GM23338 (cell line): ENCODE results near the gene GCG. TPM values are rescaled to one million over a fixed set of nuclear protein-coding genes. Genes with fewer than 3 reads are reported as not detected.

Experiments used
- ATAC-seq: fragments of 200-7000 bp; cut with Tn5 transposase; 3 replicates; pipeline ENCODE4 v1.9.1; 2020
- DNase-seq: peaks from one replicate; pipeline ENCODE4 v3.0.0-alpha.2; 2015; ENCODE audit warnings: low spot score
- H2AFZ ChIP-seq: fragments of 200-600 bp; sonication (generic); 2 replicates; pipeline ENCODE4 v1.8.0; 2016; ENCODE audit warnings: antibody characterized with exemption, mild to moderate bottlenecking, moderate library complexity
- H3F3A ChIP-seq: fragments of 200-600 bp; sonication (generic); replicated peaks from 2 replicates; pipeline ENCODE4 v1.8.0; 2017; ENCODE audit warnings: antibody characterized with exemption, mixed run types, low read depth
- H3K27ac ChIP-seq: fragments of 200-600 bp; sonication (generic); 2 replicates; pipeline ENCODE4 v1.6.1; 2016; ENCODE audit warnings: low read depth
- H3K27me3 ChIP-seq: fragments of 200-600 bp; sonication (generic); 2 replicates; pipeline ENCODE4 v1.8.0; 2016; ENCODE audit warnings: mild to moderate bottlenecking, mixed run types, moderate library complexity; ENCODE audit not compliant: insufficient read depth
- H3K36me3 ChIP-seq: fragments of 200-600 bp; sonication (generic); 2 replicates; pipeline ENCODE4 v1.8.0; 2016; ENCODE audit warnings: mild to moderate bottlenecking; ENCODE audit not compliant: insufficient read depth
- H3K4me1 ChIP-seq: fragments of 200-600 bp; sonication (generic); 2 replicates; pipeline ENCODE4 v1.8.0; 2016; ENCODE audit warnings: mild to moderate bottlenecking, moderate library complexity; ENCODE audit not compliant: insufficient read depth
- H3K4me2 ChIP-seq: fragments of 200-600 bp; sonication (generic); 2 replicates; pipeline ENCODE4 v1.7.1; 2017; ENCODE audit warnings: mixed run types
- H3K4me3 ChIP-seq: fragments of 200-600 bp; sonication (generic); 2 replicates; pipeline ENCODE4 v1.6.1; 2016; ENCODE audit warnings: mixed run types
- H3K79me2 ChIP-seq: fragments of 200-600 bp; sonication (generic); replicated peaks from 2 replicates; pipeline ENCODE4 v1.8.0; 2017; ENCODE audit warnings: mild to moderate bottlenecking; ENCODE audit not compliant: insufficient read depth
- H3K9me2 ChIP-seq: fragments of 200-600 bp; sonication (generic); 2 replicates; pipeline ENCODE4 v1.8.0; 2017; ENCODE audit not compliant: insufficient read depth
- H4K20me1 ChIP-seq: fragments of 200-600 bp; sonication (generic); replicated peaks from 2 replicates; pipeline ENCODE4 v1.8.0; 2017; ENCODE audit warnings: mild to moderate bottlenecking; ENCODE audit not compliant: insufficient read depth
- H3K27ac Mint-ChIP-seq: 2 replicates; pipeline ENCODE4 v1.8.0; 2020; ENCODE audit warnings: inconsistent platforms, mild to moderate bottlenecking, moderate library complexity, mixed read lengths
- H3K27me3 Mint-ChIP-seq: 3 replicates; pipeline ENCODE4 v1.8.0; 2022; ENCODE audit warnings: low read depth, mild to moderate bottlenecking, moderate library complexity, mixed read lengths, inconsistent platforms; ENCODE audit not compliant: insufficient read depth, poor library complexity
- H3K36me3 Mint-ChIP-seq: 3 replicates; pipeline ENCODE4 v1.8.0; 2021; ENCODE audit warnings: low read depth, mild to moderate bottlenecking, inconsistent platforms, moderate library complexity, mixed read lengths
- H3K4me1 Mint-ChIP-seq: 3 replicates; pipeline ENCODE4 v1.8.0; 2020; ENCODE audit warnings: mild to moderate bottlenecking, inconsistent platforms, mixed read lengths
- H3K4me3 Mint-ChIP-seq: 3 replicates; pipeline ENCODE4 v1.8.0; 2021; ENCODE audit warnings: moderate library complexity, mild to moderate bottlenecking, inconsistent platforms, mixed read lengths
- H3K9me3 Mint-ChIP-seq: 3 replicates; pipeline ENCODE4 v1.8.0; 2020; ENCODE audit warnings: moderate library complexity, mild to moderate bottlenecking, inconsistent platforms, mixed read lengths
- CREB1 ChIP-seq: fragments of 250-450 bp; sonication (Bioruptor Pico); IDR thresholded peaks from 2 replicates; pipeline ENCODE4 v1.5.0; 2020; ENCODE audit warnings: low read depth, mild to moderate bottlenecking, moderate library complexity
- EZH2phosphoT487 ChIP-seq: fragments of 200-600 bp; sonication (generic); IDR thresholded peaks from one replicate; pipeline ENCODE4 v1.8.1; 2018; ENCODE audit warnings: antibody characterized with exemption; ENCODE audit not compliant: unreplicated experiment
- NANOG ChIP-seq: IDR thresholded peaks from 2 replicates; pipeline ENCODE4 v1.6.1; 2016; ENCODE audit warnings: antibody characterized with exemption, borderline replicate concordance
- POLR2AphosphoS5 ChIP-seq: IDR thresholded peaks from 2 replicates; pipeline ENCODE4 v1.6.1; 2016; ENCODE audit warnings: antibody characterized with exemption, low read depth
- STAT1 ChIP-seq: IDR thresholded peaks from one replicate; pipeline ENCODE4 v1.6.1; 2016; ENCODE audit warnings: antibody characterized with exemption; ENCODE audit not compliant: unreplicated experiment
- ZNF114 ChIP-seq: fragments of 250-450 bp; sonication (Bioruptor Pico); IDR thresholded peaks from 2 replicates; pipeline ENCODE4 v1.5.0; 2020; ENCODE audit warnings: mild to moderate bottlenecking, moderate library complexity
- ZNF331 ChIP-seq: fragments of 250-450 bp; sonication (Bioruptor Pico); IDR thresholded peaks from 2 replicates; pipeline ENCODE4 v1.5.0; 2020; ENCODE audit warnings: low read depth, mild to moderate bottlenecking, moderate library complexity
- ZNF462 ChIP-seq: fragments of 250-450 bp; sonication (Bioruptor Pico); IDR thresholded peaks from 2 replicates; pipeline ENCODE4 v1.5.0; 2020; ENCODE audit warnings: mild to moderate bottlenecking, moderate library complexity
- polyA plus RNA-seq: library from polyadenylated mRNA; unstranded; fragments of >200 nt; fragmentation: Nextera tagmentation; extraction: Ambion mirVana; gene quantifications from 2 replicates; pipeline ENCODE4 v1.2.1, GENCODE V29; 2016
- total RNA-seq: library from RNA; depleted of rRNA; stranded (reverse); fragments of >200 nt; shearing (Covaris generic); gene quantifications from 2 replicates; pipeline ENCODE4 v1.2.3, GENCODE V29; 2014
- TF ChIP-seq, protein P1 (sequence below), 2 experiments: fragments of 200-600 bp in 1 of 2; sonication (generic) in 1 of 2; conservative IDR thresholded peaks; 2 replicates each; pipeline versions ENCODE4 v1.5.1 to v1.6.1; 2016 to 2017; ENCODE audit warnings: antibody characterized with exemption in 2 of 2, low read depth in 2 of 2, mild to moderate bottlenecking in 2 of 2, moderate library complexity in 1 of 2
- TF ChIP-seq, protein P2 (sequence below): IDR thresholded peaks from 2 replicates; pipeline ENCODE4 v1.6.1; 2016; ENCODE audit warnings: antibody characterized with exemption

GCG gene
- total and polyA plus RNA-seq, 2 experiments from 2014 or later, result not detected

DNA sequence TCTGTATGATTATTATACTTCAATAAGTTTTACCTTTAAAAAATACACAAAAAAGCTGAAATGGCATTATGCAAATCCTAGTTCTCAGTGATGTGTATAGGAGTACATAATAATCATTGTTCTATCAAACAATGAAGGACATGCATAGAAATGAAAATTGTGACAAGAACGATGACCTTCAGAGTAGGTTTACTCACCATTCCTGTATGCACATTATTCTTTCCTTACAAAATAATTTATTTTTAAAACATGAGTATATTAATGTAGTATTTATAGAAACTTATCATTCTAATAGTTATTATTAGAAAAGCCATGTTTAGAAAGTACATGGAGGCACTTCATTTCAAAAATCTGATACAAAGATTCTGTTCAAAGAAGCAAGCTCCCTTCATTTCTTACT is 45.3 kb downstream of the GCG start:
- Histone ChIP-seq H3K27ac (no peak overlapping the region), H3K4me3 (no peak overlapping the region), H3K9me2 (no peaks in the 10 kb centered on the region), H4K20me1 (no peaks in the 10 kb centered on the region), H3K27me3 (no peaks in the 10 kb centered on the region), H2AFZ (no peak overlapping the region), H3K79me2 (no peaks in the 10 kb centered on the region), H3K4me2 (no peak overlapping the region), H3K36me3 (no peaks in the 10 kb centered on the region), H3K4me1 (no peaks in the 10 kb centered on the region), H3F3A (no peaks in the 10 kb centered on the region)
- no peak for DNase-seq
- TF ChIP-seq EZH2phosphoT487 (no peak), ZNF331 (CRISPR knock-in tag) (no peak), ZNF114 (no peak), STAT1 (no peak)
- H3K4me3 Mint-ChIP-seq, result no peak overlapping the region
- H3K27ac Mint-ChIP-seq, result no peak overlapping the region
- no peaks in the 10 kb centered on the region for H3K36me3 Mint-ChIP-seq
- no peaks in the 10 kb centered on the region for H3K4me1 Mint-ChIP-seq
- no peaks in the 10 kb centered on the region for H3K27me3 Mint-ChIP-seq
- no peak for ATAC-seq
- no peaks in the 10 kb centered on the region; the same call in 2 of the 3 replicates for H3K9me3 Mint-ChIP-seq

DNA sequence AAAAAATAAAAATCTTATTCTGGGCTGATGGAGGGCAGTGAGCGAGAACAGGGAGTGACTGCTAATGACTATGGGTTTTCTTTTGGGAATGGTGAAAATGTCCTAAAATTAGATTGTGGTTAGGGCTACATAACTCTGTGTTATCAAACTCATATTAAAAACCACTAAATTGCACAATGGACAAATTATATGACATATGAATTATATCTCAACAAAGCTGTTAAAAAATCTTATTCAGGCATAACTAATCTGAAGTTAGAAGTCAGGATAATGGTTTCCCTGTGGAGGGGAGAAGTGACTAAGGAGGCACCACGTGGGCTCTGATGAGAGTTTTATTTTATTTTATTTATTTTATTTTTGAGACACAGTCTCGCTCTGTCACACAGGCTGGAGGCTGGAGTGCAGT is 45.9 kb downstream of the GCG start:
- H3K4me1 Mint-ChIP-seq, result no peaks in the 10 kb centered on the region
- Histone ChIP-seq H3K79me2 (no peaks in the 10 kb centered on the region), H3F3A (no peaks in the 10 kb centered on the region), H3K27ac (no peak overlapping the region), H3K27me3 (no peaks in the 10 kb centered on the region), H3K4me3 (no peak overlapping the region), H3K9me2 (no peaks in the 10 kb centered on the region), H4K20me1 (no peaks in the 10 kb centered on the region), H3K4me2 (no peak overlapping the region), H3K36me3 (no peaks in the 10 kb centered on the region), H3K4me1 (no peaks in the 10 kb centered on the region), H2AFZ (no peak overlapping the region)
- no peaks in the 10 kb centered on the region; the same call in 2 of the 3 replicates for H3K9me3 Mint-ChIP-seq
- ATAC-seq (no peak), DNase-seq (no peak)
- H3K27me3 Mint-ChIP-seq, result no peaks in the 10 kb centered on the region
- H3K4me3 Mint-ChIP-seq, result no peak overlapping the region
- H3K36me3 Mint-ChIP-seq, result no peaks in the 10 kb centered on the region
- no peak overlapping the region for H3K27ac Mint-ChIP-seq
- TF ChIP-seq ZNF331 (CRISPR knock-in tag), result no peak
- TF ChIP-seq STAT1, result no peak
- TF ChIP-seq EZH2phosphoT487, result no peak
- TF ChIP-seq ZNF114, result no peak
- TF ChIP-seq, protein P1, sequence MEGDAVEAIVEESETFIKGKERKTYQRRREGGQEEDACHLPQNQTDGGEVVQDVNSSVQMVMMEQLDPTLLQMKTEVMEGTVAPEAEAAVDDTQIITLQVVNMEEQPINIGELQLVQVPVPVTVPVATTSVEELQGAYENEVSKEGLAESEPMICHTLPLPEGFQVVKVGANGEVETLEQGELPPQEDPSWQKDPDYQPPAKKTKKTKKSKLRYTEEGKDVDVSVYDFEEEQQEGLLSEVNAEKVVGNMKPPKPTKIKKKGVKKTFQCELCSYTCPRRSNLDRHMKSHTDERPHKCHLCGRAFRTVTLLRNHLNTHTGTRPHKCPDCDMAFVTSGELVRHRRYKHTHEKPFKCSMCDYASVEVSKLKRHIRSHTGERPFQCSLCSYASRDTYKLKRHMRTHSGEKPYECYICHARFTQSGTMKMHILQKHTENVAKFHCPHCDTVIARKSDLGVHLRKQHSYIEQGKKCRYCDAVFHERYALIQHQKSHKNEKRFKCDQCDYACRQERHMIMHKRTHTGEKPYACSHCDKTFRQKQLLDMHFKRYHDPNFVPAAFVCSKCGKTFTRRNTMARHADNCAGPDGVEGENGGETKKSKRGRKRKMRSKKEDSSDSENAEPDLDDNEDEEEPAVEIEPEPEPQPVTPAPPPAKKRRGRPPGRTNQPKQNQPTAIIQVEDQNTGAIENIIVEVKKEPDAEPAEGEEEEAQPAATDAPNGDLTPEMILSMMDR (conservative IDR thresholded peaks at IDR 0.05; ENCODE audit: low read depth in 2 of 2), result no peak
- no peak for TF ChIP-seq POLR2AphosphoS5
- no peak for TF ChIP-seq NANOG
- no peak for TF ChIP-seq ZNF462 (CRISPR knock-in tag)
- TF ChIP-seq CREB1 (CRISPR knock-in tag), result no peak
- TF ChIP-seq, protein P2, sequence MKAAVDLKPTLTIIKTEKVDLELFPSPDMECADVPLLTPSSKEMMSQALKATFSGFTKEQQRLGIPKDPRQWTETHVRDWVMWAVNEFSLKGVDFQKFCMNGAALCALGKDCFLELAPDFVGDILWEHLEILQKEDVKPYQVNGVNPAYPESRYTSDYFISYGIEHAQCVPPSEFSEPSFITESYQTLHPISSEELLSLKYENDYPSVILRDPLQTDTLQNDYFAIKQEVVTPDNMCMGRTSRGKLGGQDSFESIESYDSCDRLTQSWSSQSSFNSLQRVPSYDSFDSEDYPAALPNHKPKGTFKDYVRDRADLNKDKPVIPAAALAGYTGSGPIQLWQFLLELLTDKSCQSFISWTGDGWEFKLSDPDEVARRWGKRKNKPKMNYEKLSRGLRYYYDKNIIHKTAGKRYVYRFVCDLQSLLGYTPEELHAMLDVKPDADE, result no peak
